Colonic mucosa (tissue), 4 donors: Measurements from ENCODE around the gene SDHA. TPM values are rescaled to one million over a fixed set of nuclear protein-coding genes. Genes with fewer than 3 reads are reported as not detected.
"Not testable (repeated sequence)": the region's sequence is repeated elsewhere in the genome, so short reads cannot be mapped to it uniquely, and the experiment has no call there.

Source experiments
- DNase-seq: peaks from one replicate; pipeline ENCODE4 v3.0.0-alpha.2; 2020
- H3K27ac ChIP-seq: fragments of 200-600 bp; one replicate; pipeline ENCODE4 v1.8.0; 2021
- H3K27me3 ChIP-seq: fragments of 200-600 bp; one replicate; pipeline ENCODE4 v1.8.0; 2021
- H3K36me3 ChIP-seq: fragments of 200-600 bp; one replicate; pipeline ENCODE4 v1.8.0; 2021
- H3K4me1 ChIP-seq: fragments of 200-600 bp; one replicate; pipeline ENCODE4 v1.8.0; 2021; ENCODE audit warnings: mild to moderate bottlenecking
- H3K4me3 ChIP-seq: fragments of 200-600 bp; one replicate; pipeline ENCODE4 v1.8.0; 2021
- H3K9ac ChIP-seq, 2 donors: one replicate each; pipeline ENCODE4 v1.7.0; 2013; ENCODE audit warnings: control low read depth in 2 of 2, low read depth in 2 of 2, low read length in 2 of 2
- H3K9me3 ChIP-seq: fragments of 200-600 bp; one replicate; pipeline ENCODE4 v1.8.0; 2021
- CTCF ChIP-seq: fragments of 200-600 bp; IDR thresholded peaks from one replicate; pipeline ENCODE4 v1.8.0; 2022; ENCODE audit warnings: antibody characterized with exemption, mild to moderate bottlenecking
- intact Hi-C: fragments of 100-400 bp; cut with DNase I; formaldehyde crosslinking; loops from one replicate; pipeline ENCODE4 v1.14.1; 2022
- total RNA-seq, 2 donors: library from RNA; stranded (reverse); fragmentation: NEBNext Ultra II Directional in 1 of 2; extraction: Animal tissue kit (Norgen Biotek cat#: 25700) in 1 of 2; gene quantifications; one replicate each; pipeline ENCODE4 v1.2.1, GENCODE V29; 2021
- donor health status: healthy.
- donor health status: DM: no; HTN: no; CAD: no.
- donor health status: DM: no; HTN: no; CAD: no.

Gene SDHA
- total RNA-seq, 2 donors from 2014 or later = 285 to 414 TPM

GRCh38 chr5:264338-264737, 46.2 kb downstream of the SDHA start:
- no peaks in the 10 kb centered on the region for H3K27me3 ChIP-seq
- H3K36me3 ChIP-seq = no peaks in the 10 kb centered on the region
- no peak for DNase-seq
- no peaks in the 10 kb centered on the region for H3K9me3 ChIP-seq
- no peak overlapping the region for H3K9ac ChIP-seq
- TF ChIP-seq CTCF = no peak
- intact Hi-C loops = no loop called here
- no peak overlapping the region for H3K4me3 ChIP-seq
- H3K27ac ChIP-seq = no peak overlapping the region
- no peaks in the 10 kb centered on the region for H3K4me1 ChIP-seq

- DNase-seq, H3K9me3 ChIP-seq, H3K27me3 ChIP-seq, H3K27ac ChIP-seq, H3K36me3 ChIP-seq, intact Hi-C loops, H3K4me3 ChIP-seq, H3K9ac ChIP-seq, H3K4me1 ChIP-seq: not testable (repeated sequence)
These were observed 48.3 kb downstream of the SDHA start for GRCh38 chr5:266311-267026.

GRCh38 chr5:267716-268115, 49.6 kb downstream of the SDHA start:
- H3K9me3 ChIP-seq = no peaks in the 10 kb centered on the region
- no peak overlapping the region for H3K9ac ChIP-seq
- TF ChIP-seq CTCF = no peak
- DNase-seq = no peak
- H3K27me3 ChIP-seq = no peaks in the 10 kb centered on the region
- intact Hi-C loops = no loop called here
- no peaks in the 10 kb centered on the region for H3K36me3 ChIP-seq
- no peak overlapping the region for H3K27ac ChIP-seq
- no peaks in the 10 kb centered on the region for H3K4me1 ChIP-seq
- H3K4me3 ChIP-seq = no peak overlapping the region

GRCh38 chr5:270340-270739, 52.2 kb downstream of the SDHA start:
- H3K9me3 ChIP-seq = no peaks in the 10 kb centered on the region
- no peak for TF ChIP-seq CTCF
- H3K27ac ChIP-seq = peak overlapping the region; percentile 89
- DNase-seq = no peak
- H3K4me1 ChIP-seq = no peaks in the 10 kb centered on the region
- no peaks in the 10 kb centered on the region for H3K27me3 ChIP-seq
- H3K9ac ChIP-seq = no peak overlapping the region
- intact Hi-C loops = no loop called here
- H3K36me3 ChIP-seq = no peaks in the 10 kb centered on the region
- H3K4me3 ChIP-seq = peak overlapping the region; percentile 97

- H3K9me3 ChIP-seq, H3K4me1 ChIP-seq, H3K36me3 ChIP-seq, H3K27me3 ChIP-seq, intact Hi-C loops, DNase-seq: not testable (repeated sequence)
- H3K9ac ChIP-seq = peak overlapping the region; percentile 73 to 91
- peak overlapping the region; percentile 97 for H3K4me3 ChIP-seq
- H3K27ac ChIP-seq = peak overlapping the region; percentile 89
These were observed 53.7 kb downstream of the SDHA start for GRCh38 chr5:271828-272167.

GRCh38 chr5:273091-273490, 55.0 kb downstream of the SDHA start:
- peak overlapping the region in 1 of 2 donors; percentile 24 for H3K9ac ChIP-seq
- intact Hi-C loops, DNase-seq, H3K9me3 ChIP-seq, H3K4me1 ChIP-seq, H3K27me3 ChIP-seq, H3K36me3 ChIP-seq, H3K27ac ChIP-seq: not testable (repeated sequence)
- peak overlapping the region; percentile 97 for H3K4me3 ChIP-seq

- H3K9me3 ChIP-seq, H3K27ac ChIP-seq, intact Hi-C loops, H3K9ac ChIP-seq, H3K27me3 ChIP-seq, H3K4me1 ChIP-seq, H3K36me3 ChIP-seq, DNase-seq: not testable (repeated sequence)
- H3K4me3 ChIP-seq = peak overlapping the region; percentile 97
These were observed 55.4 kb downstream of the SDHA start for GRCh38 chr5:273491-273890.

- intact Hi-C loops, H3K4me3 ChIP-seq, H3K27me3 ChIP-seq: not testable (repeated sequence)
These were observed 56.2 kb downstream of the SDHA start for GRCh38 chr5:274346-274745.

More at GRCh38 chr5:274346-274745, 56.2 kb downstream of the SDHA start:
- H3K4me1 ChIP-seq, H3K9ac ChIP-seq, H3K27ac ChIP-seq, H3K36me3 ChIP-seq, DNase-seq, H3K9me3 ChIP-seq: not testable (repeated sequence)
